IPS-18c (cell line): Measurements from ENCODE around the gene SGPL1.

Experiments
- H3K4me3 ChIP-seq: 2 replicates; pipeline ENCODE4 v1.7.0; 2013; ENCODE audit warnings: low read depth, mild to moderate bottlenecking, low read length, moderate library complexity; ENCODE audit not compliant: insufficient read depth
- H3K9me3 ChIP-seq: one replicate; pipeline ENCODE4 v1.6.1; 2013; ENCODE audit warnings: mild to moderate bottlenecking, low read length, moderate library complexity; ENCODE audit not compliant: control insufficient read depth, insufficient read depth

Gene SGPL1

DNA sequence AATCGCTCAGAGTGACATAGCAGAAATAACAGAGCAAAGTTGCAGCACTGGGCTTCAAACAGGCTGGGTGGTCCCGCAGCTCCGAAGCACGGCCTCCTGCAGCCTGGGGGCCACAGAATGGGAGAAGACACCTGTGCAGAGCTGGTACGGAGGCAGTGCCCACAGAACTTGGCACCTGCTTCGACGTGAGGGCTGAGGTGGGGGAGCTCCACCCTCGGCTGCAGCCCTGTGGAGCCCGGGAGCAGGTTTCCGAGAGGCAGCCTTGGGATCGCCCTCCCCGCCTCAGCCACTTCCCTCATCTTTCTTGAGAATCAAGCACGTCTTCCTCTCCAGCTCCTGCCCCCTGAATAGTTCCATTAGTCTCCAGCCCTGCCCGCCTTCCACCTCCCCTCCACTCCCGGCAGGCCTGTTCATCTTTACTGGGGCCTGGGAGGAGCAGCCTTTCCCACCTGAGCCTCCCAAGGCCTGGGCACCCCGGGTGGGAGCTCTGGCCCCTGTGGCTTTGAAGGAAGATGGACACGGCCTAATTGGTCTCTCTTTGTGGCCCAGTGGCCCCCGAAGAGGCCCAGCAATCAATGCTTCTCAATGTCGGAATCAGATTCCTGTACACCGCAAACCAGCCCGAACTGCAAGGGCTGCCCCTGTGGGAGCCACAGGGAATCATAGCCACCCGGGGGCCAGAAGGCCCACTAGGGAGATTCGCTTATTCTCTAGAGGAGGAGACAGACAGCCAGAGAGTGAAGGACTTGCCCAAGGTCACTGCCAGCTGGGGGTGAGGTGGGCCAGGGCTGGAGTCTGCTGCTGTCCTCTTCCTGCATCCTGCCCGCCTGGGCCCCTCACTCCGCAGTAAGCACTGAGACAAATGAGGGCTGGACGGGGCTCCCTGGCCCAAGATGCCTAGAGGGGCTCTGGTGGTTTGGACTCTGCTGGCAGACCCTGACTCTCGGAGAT lies 89.6 kb downstream of the SGPL1 start:
- H3K4me3 ChIP-seq = no peak overlapping the region

DNA sequence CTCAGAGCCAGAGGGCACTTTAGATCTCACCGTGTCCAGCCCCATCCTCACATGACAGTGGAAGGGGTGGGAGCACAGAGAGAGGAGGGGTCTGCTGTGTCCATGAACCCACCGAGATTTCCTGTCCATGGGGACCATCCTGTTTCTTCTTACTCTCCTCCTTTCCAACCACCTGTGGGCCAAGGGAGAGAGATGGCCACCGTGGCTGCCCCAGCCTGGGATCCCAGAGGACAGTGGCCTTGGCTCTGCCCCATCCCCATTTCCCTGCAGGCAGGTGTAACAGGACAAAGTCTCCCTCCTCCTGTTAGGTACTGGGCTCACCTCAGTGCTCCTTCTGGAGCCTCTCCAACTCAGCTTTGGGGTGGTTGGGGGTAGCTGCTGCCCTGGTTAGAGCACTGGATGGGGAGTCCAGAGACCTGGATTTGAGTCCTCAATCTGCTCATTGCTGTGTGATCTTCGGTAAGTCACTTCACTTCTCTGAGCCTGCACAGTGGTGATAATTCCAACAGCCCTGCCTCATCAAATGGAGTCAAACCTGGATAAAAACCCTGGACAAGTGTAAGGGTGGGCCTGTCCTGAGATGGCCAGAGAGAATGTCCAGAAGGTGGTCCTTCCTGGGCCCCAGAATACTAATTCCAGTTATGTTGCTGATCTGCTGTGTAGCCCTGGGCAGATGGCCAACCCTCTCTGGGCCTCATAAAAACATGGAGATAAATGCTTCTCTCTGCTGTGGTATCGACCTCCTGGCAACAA lies 90.5 kb downstream of the SGPL1 start:
- Histone ChIP-seq H3K9me3 (no peaks in the 10 kb centered on the region), H3K4me3 (no peak overlapping the region)

More for the DNA sequence above, 89.6 kb downstream of the SGPL1 start:
- no peaks in the 10 kb centered on the region for H3K9me3 ChIP-seq

DNA sequence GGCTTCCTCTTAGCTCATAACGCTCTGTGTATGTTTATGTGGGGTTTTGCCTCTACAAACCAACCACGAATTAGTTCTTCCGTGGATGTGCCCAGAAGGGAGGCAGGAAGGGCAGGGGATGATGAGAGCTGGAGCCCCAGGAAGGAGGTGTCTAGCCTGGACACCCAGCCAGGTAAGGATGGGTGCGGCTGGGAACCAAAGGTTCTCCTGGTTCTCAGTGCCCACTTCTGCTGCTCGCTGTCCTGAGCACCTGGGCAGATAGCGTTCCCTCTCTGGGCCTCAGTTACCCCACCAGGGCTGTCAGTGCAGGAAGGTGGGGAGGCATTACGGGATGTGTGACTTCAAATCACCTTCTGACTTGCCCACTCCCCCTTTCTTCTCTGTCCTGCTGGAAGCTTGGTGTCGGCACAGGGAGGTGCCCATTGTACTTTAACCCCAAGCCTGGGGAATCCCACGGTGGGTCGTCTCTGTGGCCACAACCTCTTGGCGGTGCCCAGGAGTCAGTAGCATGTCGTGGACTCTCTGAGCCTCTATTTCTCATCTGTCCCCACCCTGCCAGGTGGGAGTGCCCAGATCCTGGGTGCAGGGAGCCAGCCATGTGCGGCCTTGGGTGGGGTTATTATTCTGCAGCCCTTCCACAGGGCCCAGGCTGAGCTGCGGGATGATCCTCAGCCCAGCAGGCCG lies 91.3 kb downstream of the SGPL1 start:
- Histone ChIP-seq H3K4me3 (no peak overlapping the region), H3K9me3 (no peaks in the 10 kb centered on the region)

DNA sequence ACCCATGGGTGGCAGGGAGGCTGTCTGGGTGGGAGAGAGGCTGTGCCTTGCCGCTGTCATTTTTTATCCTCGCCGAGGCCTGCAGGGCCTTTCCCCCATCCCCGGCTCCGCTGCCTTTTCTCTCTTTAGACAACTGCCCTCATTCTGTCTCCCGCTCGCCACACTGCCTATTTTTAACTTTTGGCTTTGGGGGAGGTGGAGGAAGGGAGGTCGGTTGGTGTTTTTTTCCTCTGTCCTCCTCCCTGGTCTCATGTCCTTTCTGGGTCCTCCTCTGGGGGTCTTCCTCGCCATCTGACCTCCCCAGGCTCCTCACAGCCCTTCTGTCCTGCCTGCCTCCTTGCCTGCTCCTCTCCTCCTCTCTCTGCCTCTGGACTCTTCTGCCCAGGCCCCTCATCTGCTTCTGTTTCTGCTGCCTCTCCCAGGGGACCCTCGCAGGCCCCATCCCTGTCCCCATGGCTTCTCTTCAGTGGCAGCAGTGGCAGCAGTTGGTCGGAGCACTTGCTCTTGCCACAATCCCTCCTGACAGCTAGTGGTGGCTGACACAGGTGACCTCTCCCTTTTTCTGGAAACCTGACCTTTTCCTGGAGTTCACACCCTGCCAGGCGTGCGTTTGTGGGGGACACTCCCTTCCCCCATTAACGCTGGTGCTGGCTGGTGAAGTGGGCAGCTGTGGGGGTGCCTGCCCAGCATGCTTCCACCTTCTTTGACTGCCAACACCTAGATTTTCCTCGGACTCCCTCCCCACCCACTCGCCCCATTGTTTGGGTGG lies 92.1 kb downstream of the SGPL1 start:
- Histone ChIP-seq H3K9me3 (no peaks in the 10 kb centered on the region), H3K4me3 (no peak overlapping the region)

DNA sequence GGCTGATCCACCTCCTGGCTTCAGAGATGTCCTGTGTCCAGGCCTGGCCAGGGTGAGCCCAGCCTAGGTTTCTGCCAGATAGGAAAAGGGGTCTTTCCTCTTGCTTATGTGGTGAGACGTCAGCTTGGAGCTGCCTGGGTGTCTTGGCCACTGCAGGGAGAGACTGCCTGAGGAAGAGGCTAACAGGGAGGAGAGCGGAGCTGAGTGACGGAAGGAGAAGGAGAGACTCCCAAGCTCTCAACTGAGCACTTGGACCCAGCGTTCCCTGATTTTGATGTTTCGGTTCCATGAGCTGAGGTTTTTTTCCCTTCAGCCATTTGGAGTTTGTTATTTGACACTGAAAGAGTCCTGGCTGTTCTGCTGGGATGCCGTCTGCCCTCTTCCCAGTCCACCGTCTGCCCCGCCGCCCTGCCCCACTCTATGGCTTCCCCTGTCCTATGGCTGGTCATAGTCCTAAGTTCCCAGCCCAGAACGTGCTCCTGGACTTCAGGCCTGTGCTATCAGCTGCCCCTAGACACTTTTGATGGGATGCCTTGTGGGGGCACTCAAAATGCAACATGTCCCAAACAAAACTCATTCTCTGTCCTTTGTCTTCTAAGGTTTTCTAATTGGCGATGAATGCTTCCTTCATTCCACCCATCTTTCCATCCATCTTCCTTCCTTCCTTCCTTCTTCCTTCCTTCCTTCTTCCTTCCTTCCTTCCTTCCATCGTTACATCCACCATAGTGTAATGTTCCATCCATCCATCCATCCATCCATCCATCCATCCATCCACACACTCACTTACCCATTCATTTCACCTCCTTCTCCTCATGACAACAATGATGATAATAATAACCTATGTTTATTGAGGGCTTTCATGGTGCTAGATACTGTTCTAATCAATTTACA lies 92.9 kb downstream of the SGPL1 start:
- Histone ChIP-seq H3K9me3 (no peaks in the 10 kb centered on the region), H3K4me3 (no peak overlapping the region)

DNA sequence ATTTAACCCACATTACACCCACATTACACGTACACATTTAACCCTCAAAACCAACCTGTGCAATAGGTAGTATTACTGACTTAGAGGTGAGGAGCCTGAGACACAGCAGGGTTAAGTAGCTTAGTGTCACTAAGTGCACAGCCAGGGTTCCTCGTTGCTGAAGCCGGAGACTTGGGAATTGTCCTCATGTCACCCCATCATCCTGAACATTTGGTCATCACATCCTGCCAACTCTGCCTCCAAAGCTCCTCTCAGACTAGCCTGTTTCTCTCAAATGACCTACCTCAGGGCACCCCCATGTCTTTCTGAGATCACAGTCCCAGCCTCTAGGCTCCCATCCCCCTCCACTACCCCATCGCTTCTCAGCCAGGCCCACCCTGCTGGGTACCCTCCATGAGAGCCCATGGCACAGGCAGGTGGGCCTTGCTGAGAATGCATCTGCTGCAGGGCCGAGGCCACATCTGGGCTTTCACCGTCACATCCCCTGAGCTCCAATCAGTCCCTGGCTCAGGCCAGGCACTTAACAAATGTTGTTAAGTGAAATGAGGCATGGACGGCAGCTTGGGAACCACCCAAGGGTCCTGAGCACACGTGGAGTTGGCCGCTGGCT lies 93.7 kb downstream of the SGPL1 start:
- Histone ChIP-seq H3K9me3 (no peaks in the 10 kb centered on the region), H3K4me3 (no peak overlapping the region)

DNA sequence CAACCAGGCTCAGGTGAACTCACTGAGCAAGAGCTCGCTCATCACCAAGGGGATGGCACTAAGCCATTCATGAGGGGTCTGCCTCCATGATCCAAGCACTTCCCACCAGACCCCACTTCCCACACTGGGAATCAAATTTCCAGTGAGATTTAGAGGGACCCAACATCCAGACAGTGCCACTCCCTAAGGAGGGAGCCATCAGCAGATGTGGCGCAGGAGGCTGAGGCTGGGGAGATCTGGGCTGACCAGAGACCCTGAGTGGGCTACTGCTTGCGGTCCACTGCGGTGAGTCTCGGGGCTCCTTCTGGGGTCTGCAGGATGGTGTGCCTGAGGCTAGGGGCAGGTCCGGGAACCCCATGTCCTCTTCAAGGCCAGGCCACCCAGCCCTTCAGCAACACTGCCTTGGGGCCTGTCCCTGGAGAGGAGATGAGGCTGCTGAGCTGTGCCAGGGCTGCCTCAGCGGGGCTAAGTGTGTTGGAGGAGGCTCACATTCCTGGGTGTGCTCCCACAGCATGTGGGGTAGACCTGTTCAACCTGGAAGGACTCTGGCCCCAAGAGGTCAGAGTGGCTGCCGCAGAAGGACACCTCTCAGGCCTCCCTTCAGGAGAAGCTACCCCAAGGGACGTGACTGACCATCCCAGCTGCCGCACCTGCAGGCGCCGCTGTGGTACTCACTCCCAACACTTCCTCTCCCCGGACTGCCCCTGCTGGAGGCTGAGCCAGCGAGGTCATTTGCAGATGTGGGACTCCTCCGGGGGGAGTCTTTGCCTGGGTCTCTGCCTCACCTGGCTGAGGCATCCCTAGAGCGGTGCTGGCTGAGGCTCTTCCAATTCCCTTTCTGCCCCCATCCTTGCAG lies 95.0 kb downstream of the SGPL1 start:
- Histone ChIP-seq H3K9me3 (no peaks in the 10 kb centered on the region), H3K4me3 (no peak overlapping the region)

DNA sequence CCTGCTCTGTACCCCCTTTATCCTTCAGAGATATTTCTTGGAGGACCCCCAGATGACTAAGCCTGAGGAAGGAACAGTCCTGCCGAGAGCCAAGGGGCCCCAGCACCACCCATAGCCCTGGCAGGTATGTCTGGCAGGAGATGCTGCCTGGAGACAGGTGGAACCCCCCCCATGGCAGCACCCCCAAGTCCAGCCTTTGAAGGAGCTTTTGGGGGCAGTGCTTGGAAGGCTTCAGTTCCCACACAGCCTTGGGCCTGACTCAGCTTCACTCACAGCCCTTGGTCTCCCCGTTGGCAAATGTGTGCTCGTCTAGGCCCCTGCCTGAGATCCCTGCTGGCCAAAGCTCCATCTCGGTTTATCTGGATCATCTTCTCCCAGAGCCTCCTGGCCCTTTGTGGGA lies 95.6 kb downstream of the SGPL1 start:
- no peak overlapping the region for H3K4me3 ChIP-seq
- H3K9me3 ChIP-seq = no peaks in the 10 kb centered on the region

DNA sequence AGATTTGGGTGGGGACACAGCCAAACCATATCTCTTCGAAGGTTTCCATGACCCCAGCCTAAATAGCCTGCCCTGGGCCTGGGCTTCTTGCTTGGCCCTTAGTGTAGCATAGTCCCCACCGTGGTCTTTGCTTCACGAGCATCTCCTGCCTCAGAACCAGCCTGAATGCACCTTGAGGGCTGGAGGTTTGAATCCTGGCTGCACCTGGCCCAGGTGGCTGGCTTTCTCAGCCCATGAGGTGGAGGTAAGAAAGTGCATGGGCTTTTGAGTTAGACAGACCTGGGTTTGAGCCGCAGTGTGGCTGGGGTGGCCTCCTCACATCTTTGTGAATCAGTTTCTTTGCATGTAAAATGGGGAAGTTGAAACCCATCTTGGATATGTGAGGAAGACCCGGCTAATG lies 96.8 kb downstream of the SGPL1 start:
- H3K9me3 ChIP-seq = no peaks in the 10 kb centered on the region
- no peak overlapping the region for H3K4me3 ChIP-seq

DNA sequence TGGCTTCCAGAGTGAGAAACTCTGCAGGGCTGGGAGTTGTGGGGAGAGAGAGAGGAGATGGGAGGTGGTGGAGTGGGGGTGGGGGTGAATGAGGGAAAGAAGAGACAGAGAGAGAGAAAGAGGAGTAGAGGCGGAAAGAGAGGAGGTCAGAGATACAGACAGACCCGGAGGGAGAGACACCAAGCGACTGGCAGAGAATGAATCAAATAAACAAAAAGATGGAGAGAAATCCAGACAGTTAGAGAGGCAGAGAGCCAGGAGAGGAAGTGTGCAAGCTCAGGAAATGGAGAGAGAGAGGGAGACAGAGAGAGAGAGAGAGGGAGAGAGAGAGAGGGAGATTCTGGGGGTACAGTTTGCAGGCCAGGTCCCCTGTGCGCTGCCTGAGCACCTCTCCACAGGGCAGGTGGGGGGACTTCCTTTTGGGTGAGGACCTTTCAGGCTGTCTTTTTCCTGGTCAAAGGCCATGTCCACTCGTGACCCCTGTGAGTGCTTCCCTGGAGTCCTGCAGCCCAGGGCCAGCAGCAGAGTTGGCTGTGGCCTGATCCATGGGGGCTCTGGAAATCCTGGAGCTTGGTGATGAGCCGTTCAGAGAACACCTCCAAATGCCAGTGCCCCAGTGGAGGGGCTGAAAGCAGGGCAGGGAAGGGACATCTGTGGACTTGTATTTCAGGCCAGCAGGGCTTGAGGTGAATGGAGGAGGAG lies 97.6 kb downstream of the SGPL1 start:
- no peak overlapping the region for H3K4me3 ChIP-seq
- no peaks in the 10 kb centered on the region for H3K9me3 ChIP-seq

DNA sequence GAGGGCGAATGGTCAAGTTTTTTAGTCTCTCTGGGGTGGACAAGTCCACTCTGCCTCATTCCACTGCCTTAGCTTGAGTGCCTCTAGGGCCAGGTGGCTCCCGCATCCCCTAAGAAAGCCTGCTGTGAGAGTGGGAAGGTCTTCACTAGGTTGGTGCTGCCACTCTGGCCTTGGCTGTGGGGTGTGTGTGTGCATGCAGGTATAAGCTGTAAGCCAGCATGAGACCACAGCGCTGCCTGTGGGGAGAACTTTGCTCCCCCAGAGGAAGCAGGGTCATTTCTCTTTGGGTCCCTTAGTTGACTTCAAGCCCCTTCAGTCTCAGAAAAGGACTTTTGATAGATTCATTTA lies 98.1 kb downstream of the SGPL1 start:
- H3K9me3 ChIP-seq = no peaks in the 10 kb centered on the region
- H3K4me3 ChIP-seq = no peak overlapping the region

DNA sequence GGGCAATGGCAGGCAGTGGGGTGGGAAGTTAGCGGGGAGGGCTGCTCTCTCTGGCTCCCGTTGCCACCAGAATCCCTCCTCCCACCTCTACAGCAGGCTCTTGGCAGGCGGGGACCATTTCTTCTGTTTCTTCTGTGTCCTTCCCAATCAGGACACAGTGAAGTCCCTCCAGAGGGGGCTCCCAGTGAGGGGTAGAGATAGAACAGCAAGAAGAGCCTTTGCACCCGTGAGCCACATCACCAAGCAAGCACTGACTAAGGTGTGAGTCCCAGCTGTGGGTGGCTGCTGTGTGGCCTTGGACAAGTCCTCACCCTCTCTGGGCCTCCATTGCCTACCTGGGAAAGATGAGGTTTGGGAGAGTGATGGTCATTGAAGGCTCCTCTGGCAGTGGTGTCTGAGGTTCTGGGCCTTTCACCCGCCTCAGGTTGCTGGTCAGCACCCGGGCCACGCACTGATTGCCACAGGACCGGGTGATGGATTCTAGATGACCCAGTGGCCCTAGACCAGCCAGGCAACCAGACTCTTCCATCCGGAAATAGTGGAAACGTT lies 98.6 kb downstream of the SGPL1 start:
- Histone ChIP-seq H3K4me3 (no peak overlapping the region), H3K9me3 (no peaks in the 10 kb centered on the region)

DNA sequence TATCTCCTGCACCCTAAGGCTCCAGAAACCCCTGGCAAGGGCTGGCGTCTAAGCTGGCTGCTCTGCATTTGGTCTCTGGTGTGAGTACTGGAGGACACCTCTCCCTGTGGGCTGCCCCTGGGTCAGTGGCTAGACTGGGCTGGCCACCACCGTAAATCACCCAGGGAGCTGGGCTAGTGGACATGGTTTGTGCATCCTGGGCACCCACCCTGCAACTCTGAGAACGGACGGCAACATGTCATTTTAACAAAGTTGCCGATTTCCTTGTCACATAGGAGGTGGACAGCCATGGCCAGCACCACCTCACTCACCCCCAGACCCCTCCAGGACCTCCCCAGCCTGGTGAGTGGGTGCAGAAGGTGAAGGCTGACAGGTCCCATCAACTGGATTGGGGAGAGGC lies 99.5 kb downstream of the SGPL1 start:
- Histone ChIP-seq H3K9me3 (no peaks in the 10 kb centered on the region), H3K4me3 (no peak overlapping the region)

DNA sequence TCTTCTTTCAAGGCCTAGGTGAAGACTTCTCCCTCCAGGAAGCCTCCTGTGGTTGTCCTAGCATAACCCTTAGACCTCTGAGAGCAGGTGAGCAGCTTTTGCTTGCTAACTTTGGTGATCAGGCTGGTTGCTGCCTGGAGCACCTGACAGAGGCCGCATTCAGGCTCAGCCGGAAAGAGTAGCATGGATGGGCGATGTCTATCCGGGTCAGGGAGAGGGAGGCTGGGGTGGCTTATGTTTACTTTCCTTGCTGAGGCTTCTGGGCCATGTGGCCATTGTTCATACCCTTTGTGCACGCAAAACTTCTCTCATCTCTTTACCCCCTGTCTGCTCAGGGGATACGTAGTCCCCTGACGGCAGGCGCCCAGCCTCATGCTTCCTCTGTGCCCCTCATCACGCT lies 100.1 kb downstream of the SGPL1 start:
- H3K4me3 ChIP-seq = no peak overlapping the region
- no peaks in the 10 kb centered on the region for H3K9me3 ChIP-seq
